Gastrocnemius medialis (tissue), 4 donors: ENCODE measurements around the gene ZG16B.

ENCODE experiments used
- CTCF ChIP-seq, 5 experiments: fragments of 450-650 bp in 3 of 5; fragments of 200-600 bp in 2 of 5; sonication (generic) in 2 of 5; IDR thresholded peaks in 4 of 5; conservative IDR thresholded peaks in 1 of 5; 1 replicate in 4 of 5; 2 replicates in 1 of 5; pipeline ENCODE4 v1.5.1; 2016 to 2019; ENCODE audit warnings: antibody characterized with exemption in 5 of 5, mild to moderate bottlenecking in 3 of 5, moderate library complexity in 3 of 5
- POLR2A ChIP-seq, 2 donors: fragments of 450-650 bp; IDR thresholded peaks; one replicate each; pipeline ENCODE4 v1.6.1; 2017; ENCODE audit warnings: antibody characterized with exemption in 2 of 2, mild to moderate bottlenecking in 2 of 2, moderate library complexity in 2 of 2

GRCh38 chr16:2830355-2830695 lies 222 bp downstream of the ZG16B start:
- TF ChIP-seq POLR2A (IDR thresholded peaks at IDR 0.05) (no peak), CTCF (IDR thresholded peaks at IDR 0.05 in 4 of 5, conservative IDR thresholded peaks at IDR 0.05 in 1 of 5) (no peak)
